Mucosa of stomach (tissue), 1 donor: ENCODE measurements around the gene TTC21B.

Source experiments
- H3K27me3 ChIP-seq: one replicate; pipeline ENCODE4 v1.7.0; 2013; ENCODE audit warnings: mild to moderate bottlenecking, low read length; ENCODE audit not compliant: control insufficient read depth, insufficient read depth
- H3K36me3 ChIP-seq: one replicate; pipeline ENCODE4 v1.7.0; 2013; ENCODE audit warnings: low read length; ENCODE audit not compliant: control insufficient read depth, insufficient read depth
- H3K4me1 ChIP-seq: one replicate; pipeline ENCODE4 v1.7.0; 2013; ENCODE audit warnings: mild to moderate bottlenecking, low read length; ENCODE audit not compliant: control insufficient read depth, insufficient read depth
- H3K4me3 ChIP-seq: one replicate; pipeline ENCODE4 v1.7.0; 2013; ENCODE audit warnings: low read length
- H3K9ac ChIP-seq: one replicate; pipeline ENCODE4 v1.7.0; 2013; ENCODE audit warnings: mild to moderate bottlenecking, low read length, moderate library complexity
- H3K9me3 ChIP-seq: one replicate; pipeline ENCODE4 v1.7.0; 2013; ENCODE audit warnings: mild to moderate bottlenecking, low read length, moderate library complexity; ENCODE audit not compliant: control insufficient read depth
- donor health status: Pancreatic carcinoma.

Gene TTC21B

DNA sequence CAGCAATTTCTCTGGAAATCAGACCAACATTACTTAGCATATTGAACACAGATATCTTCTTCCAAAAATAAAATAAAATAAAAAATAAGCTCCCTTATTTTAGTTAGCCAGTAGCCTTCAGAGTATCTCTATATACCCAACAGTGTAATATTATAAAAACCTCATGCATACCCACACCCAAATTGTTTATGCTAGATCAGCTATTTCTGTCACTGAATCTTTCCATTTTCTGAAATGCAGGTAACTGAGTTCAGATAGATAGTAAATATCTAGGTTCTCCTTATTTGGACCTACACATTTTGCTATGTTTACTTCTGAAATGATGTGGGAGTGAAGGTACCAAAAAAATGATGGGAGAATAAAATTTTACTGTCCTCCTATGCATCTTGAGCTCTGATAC is 39.9 kb downstream of the TTC21B start:
- H3K9ac ChIP-seq, result no peak overlapping the region
- no peaks in the 10 kb centered on the region for H3K27me3 ChIP-seq
- H3K9me3 ChIP-seq, result no peaks in the 10 kb centered on the region
- H3K36me3 ChIP-seq, result peaks cover 7% of the 10 kb centered on the region
- H3K4me1 ChIP-seq, result no peaks in the 10 kb centered on the region
- no peak overlapping the region for H3K4me3 ChIP-seq

DNA sequence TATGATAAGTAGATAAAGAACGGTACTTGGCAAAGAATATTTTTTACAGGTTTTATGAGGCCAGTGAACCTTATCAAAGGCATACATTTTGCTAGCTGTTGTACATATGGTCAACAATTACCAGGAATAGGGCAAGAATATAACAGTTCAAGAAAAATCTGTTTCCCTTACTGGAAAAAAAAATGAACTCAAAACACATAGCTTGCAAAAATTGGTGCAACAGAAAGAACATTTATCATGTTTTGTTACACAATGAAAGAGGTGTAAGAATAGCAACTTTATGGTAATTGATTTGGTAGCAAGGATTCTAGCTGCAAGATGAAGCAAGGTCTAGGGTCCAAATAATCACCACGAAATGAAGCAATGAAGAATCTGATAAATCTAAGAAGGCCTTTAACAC is 41.6 kb downstream of the TTC21B start:
- H3K9ac ChIP-seq, result no peak overlapping the region
- peaks cover 7% of the 10 kb centered on the region for H3K36me3 ChIP-seq
- H3K27me3 ChIP-seq, result no peaks in the 10 kb centered on the region
- H3K9me3 ChIP-seq, result no peaks in the 10 kb centered on the region
- no peak overlapping the region for H3K4me3 ChIP-seq
- no peaks in the 10 kb centered on the region for H3K4me1 ChIP-seq

- Histone ChIP-seq H3K4me3 (no peak overlapping the region), H3K36me3 (peaks cover 7% of the 10 kb centered on the region), H3K4me1 (no peaks in the 10 kb centered on the region), H3K9me3 (no peaks in the 10 kb centered on the region), H3K27me3 (no peaks in the 10 kb centered on the region), H3K9ac (no peak overlapping the region)
Observed at GRCh38 chr2:165911231-165911630, 42.3 kb downstream of the TTC21B start.

GRCh38 chr2:165909466-165909865 is 44.1 kb downstream of the TTC21B start:
- H3K36me3 ChIP-seq, result peaks cover 7% of the 10 kb centered on the region
- H3K4me3 ChIP-seq, result no peak overlapping the region
- no peaks in the 10 kb centered on the region for H3K9me3 ChIP-seq
- H3K9ac ChIP-seq, result no peak overlapping the region
- H3K4me1 ChIP-seq, result no peaks in the 10 kb centered on the region
- no peaks in the 10 kb centered on the region for H3K27me3 ChIP-seq

GRCh38 chr2:165905854-165906253 is 47.7 kb downstream of the TTC21B start:
- no peaks in the 10 kb centered on the region for H3K36me3 ChIP-seq
- H3K27me3 ChIP-seq, result no peaks in the 10 kb centered on the region
- no peaks in the 10 kb centered on the region for H3K4me1 ChIP-seq
- H3K4me3 ChIP-seq, result no peak overlapping the region
- no peaks in the 10 kb centered on the region for H3K9me3 ChIP-seq
- H3K9ac ChIP-seq, result no peak overlapping the region

- Histone ChIP-seq H3K36me3 (no peaks in the 10 kb centered on the region), H3K4me3 (no peak overlapping the region), H3K4me1 (no peaks in the 10 kb centered on the region), H3K27me3 (no peaks in the 10 kb centered on the region), H3K9ac (no peak overlapping the region), H3K9me3 (no peaks in the 10 kb centered on the region)
Observed at GRCh38 chr2:165905269-165905668, 48.3 kb downstream of the TTC21B start.

DNA sequence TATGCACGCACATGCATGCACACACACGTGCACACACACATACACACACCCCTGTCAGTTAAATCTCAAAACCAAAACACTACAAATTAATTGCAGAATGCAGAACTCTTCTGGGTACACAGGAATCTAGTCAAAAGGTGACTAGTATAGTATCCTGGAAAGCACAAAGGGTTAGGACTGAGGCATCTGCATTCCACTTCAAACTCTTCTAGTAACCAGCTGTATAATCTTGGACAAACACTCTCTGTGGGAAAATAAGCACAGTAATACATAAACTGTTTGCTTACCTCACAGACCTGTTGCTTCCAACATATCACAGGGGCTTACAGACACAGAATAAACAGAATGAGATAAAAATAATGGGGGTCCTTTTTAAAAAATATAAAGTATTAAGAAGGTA is 49.1 kb downstream of the TTC21B start:
- H3K27me3 ChIP-seq, result no peaks in the 10 kb centered on the region
- H3K36me3 ChIP-seq, result no peaks in the 10 kb centered on the region
- no peak overlapping the region for H3K9ac ChIP-seq
- H3K4me3 ChIP-seq, result no peak overlapping the region
- no peaks in the 10 kb centered on the region for H3K4me1 ChIP-seq
- H3K9me3 ChIP-seq, result no peaks in the 10 kb centered on the region

GRCh38 chr2:165903406-165903805 is 50.2 kb downstream of the TTC21B start:
- H3K4me3 ChIP-seq, result no peak overlapping the region

DNA sequence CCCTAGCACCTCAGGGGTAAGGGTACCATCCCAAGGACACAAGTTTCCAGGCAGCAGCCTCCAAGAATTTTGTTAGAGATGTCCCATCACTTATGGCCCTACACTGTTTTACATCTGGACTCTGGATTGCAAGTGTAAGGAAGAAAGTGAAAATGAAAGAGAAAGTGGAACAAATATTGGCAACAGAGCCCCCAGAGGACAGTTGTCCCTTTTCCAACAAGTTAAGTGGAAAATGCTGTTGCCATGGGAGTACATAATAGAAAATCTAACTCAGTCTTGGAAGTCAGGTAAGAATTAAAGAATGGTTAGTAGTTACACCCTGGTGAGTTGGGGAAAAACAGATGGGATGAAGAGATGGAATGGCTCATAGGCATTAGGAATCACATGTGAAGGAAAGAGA is 50.6 kb downstream of the TTC21B start:
- H3K4me3 ChIP-seq, result no peak overlapping the region

More at GRCh38 chr2:165903406-165903805, 50.2 kb downstream of the TTC21B start:
- no peaks in the 10 kb centered on the region for H3K4me1 ChIP-seq
- H3K36me3 ChIP-seq, result no peaks in the 10 kb centered on the region
- H3K9ac ChIP-seq, result no peak overlapping the region
- no peaks in the 10 kb centered on the region for H3K9me3 ChIP-seq
- H3K27me3 ChIP-seq, result no peaks in the 10 kb centered on the region

DNA sequence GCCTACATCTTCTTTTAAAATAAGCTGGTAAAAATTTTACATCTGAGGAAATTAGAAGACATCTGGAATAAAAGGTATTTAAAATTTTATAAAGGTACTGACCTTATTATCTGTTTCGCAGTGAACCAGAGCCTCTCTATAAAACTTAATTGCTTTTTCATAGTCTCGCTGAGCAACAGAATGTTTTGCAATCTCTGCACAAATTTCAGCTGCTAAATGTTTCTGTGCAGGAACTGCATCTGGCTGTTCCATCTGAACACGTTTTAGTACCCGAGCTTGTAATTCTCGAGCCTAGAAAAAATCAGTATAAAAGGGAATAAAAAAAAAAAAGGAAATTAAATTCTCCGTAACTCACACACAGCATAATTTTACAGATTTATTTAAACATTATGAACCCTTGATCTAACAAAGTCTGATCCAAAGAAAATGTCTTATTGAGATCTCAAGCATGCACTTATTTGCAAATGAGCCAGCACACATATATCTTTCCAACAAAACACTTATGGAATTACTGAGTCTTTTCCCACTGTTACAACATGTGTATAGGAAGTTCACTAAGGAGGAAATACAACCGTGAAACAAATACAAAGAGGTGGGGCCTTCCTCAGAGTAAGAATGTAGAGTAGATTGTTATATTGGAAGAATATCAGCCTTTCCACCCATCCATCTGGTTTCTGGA is 51.8 kb downstream of the TTC21B start:
- Histone ChIP-seq H3K9me3 (no peaks in the 10 kb centered on the region), H3K27me3 (no peaks in the 10 kb centered on the region), H3K4me1 (no peaks in the 10 kb centered on the region), H3K36me3 (no peaks in the 10 kb centered on the region), H3K9ac (no peak overlapping the region), H3K4me3 (no peak overlapping the region)

More for the DNA sequence above, 50.6 kb downstream of the TTC21B start:
- Histone ChIP-seq H3K36me3 (no peaks in the 10 kb centered on the region), H3K27me3 (no peaks in the 10 kb centered on the region), H3K9me3 (no peaks in the 10 kb centered on the region), H3K4me1 (no peaks in the 10 kb centered on the region), H3K9ac (no peak overlapping the region)

DNA sequence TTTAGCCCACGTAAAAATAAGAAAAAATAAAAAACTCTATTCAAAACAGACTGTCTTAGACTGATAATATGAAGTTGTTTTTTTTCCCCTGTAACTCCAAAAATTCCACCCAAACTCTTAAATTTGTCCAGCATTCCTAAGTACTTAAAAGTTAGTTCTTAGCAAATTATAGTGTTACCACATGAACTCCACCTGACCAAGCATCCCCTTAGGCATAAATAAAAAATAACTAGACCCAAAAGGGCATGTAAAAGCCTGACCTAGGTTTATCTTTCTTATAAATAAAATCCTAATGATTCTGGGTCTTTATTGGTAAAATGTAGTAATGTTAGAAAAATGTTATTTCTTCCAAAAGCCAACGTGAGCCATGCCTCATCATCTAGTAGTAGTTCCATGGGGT is 54.3 kb downstream of the TTC21B start:
- Histone ChIP-seq H3K36me3 (no peaks in the 10 kb centered on the region), H3K4me3 (no peak overlapping the region), H3K9ac (no peak overlapping the region), H3K27me3 (no peaks in the 10 kb centered on the region), H3K4me1 (no peaks in the 10 kb centered on the region), H3K9me3 (no peaks in the 10 kb centered on the region)

- Histone ChIP-seq H3K4me1 (no peaks in the 10 kb centered on the region), H3K27me3 (no peaks in the 10 kb centered on the region), H3K9me3 (no peaks in the 10 kb centered on the region), H3K4me3 (no peak overlapping the region), H3K9ac (no peak overlapping the region), H3K36me3 (no peaks in the 10 kb centered on the region)
Observed at GRCh38 chr2:165898381-165898780, 55.2 kb downstream of the TTC21B start.

GRCh38 chr2:165897726-165898125 is 55.9 kb downstream of the TTC21B start:
- H3K4me1 ChIP-seq, result no peaks in the 10 kb centered on the region
- no peaks in the 10 kb centered on the region for H3K9me3 ChIP-seq
- no peaks in the 10 kb centered on the region for H3K36me3 ChIP-seq
- no peak overlapping the region for H3K4me3 ChIP-seq
- no peaks in the 10 kb centered on the region for H3K27me3 ChIP-seq
- no peak overlapping the region for H3K9ac ChIP-seq
